ENCODE measurements around the gene SLC5A12.

- TF ChIP-seq, protein P1, sequence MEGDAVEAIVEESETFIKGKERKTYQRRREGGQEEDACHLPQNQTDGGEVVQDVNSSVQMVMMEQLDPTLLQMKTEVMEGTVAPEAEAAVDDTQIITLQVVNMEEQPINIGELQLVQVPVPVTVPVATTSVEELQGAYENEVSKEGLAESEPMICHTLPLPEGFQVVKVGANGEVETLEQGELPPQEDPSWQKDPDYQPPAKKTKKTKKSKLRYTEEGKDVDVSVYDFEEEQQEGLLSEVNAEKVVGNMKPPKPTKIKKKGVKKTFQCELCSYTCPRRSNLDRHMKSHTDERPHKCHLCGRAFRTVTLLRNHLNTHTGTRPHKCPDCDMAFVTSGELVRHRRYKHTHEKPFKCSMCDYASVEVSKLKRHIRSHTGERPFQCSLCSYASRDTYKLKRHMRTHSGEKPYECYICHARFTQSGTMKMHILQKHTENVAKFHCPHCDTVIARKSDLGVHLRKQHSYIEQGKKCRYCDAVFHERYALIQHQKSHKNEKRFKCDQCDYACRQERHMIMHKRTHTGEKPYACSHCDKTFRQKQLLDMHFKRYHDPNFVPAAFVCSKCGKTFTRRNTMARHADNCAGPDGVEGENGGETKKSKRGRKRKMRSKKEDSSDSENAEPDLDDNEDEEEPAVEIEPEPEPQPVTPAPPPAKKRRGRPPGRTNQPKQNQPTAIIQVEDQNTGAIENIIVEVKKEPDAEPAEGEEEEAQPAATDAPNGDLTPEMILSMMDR (IDR thresholded peaks at IDR 0.05) = no peak
- no peak for TF ChIP-seq POLR2A (IDR thresholded peaks at IDR 0.05)
Observed at GRCh38 chr11:26632691-26633159, 89.1 kb downstream of the SLC5A12 start.

All from body of pancreas (tissue), 4 donors.